OCI-LY1 (cell line): Measurements from ENCODE around the gene ARHGEF25.

Experiments used
- CTCF ChIP-seq: fragments of 200-600 bp; sonication (generic), shearing (Covaris generic); IDR thresholded peaks from 2 replicates; pipeline ENCODE4 v1.5.1; 2017; ENCODE audit warnings: mild to moderate bottlenecking, antibody characterized with exemption, low read length, moderate library complexity, mixed read lengths
- EZH2 ChIP-seq: fragments of 200-600 bp; sonication (generic), shearing (Covaris generic); IDR thresholded peaks from 2 replicates; pipeline ENCODE4 v1.8.0; 2017; ENCODE audit warnings: borderline replicate concordance, mixed run types, mild to moderate bottlenecking, antibody characterized with exemption, low read length, moderate library complexity, mixed read lengths

- TF ChIP-seq CTCF (no peak), EZH2 (no peak)
These were observed 46.5 kb downstream of the ARHGEF25 start for GRCh38 chr12:57657744-57658143.
